ENCODE results near the gene LRP1-AS.

Gene LRP1-AS

DNA sequence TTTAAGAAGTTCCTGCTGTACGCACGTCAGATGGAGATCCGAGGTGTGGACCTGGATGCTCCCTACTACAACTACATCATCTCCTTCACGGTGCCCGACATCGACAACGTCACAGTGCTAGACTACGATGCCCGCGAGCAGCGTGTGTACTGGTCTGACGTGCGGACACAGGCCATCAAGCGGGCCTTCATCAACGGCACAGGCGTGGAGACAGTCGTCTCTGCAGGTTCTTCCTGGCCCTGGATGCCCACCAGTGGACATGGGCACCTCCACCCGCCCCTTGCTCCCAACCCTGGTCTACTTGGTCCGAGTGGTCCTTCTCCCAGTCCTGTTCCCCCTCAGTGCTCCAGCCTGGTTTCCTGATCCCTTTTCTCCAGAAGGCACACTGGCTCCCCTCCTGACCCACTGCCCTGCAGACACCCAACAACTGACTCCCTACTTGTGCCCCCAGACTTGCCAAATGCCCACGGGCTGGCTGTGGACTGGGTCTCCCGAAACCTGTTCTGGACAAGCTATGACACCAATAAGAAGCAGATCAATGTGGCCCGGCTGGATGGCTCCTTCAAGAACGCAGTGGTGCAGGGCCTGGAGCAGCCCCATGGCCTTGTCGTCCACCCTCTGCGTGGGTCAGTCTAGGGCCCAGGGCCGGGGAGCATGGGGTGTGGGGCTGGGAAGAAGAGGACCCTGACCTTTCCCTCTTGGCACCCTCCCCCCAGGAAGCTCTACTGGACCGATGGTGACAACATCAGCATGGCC lies 32.1 kb upstream of the LRP1-AS start:
- no peak for DNase-seq

DNA sequence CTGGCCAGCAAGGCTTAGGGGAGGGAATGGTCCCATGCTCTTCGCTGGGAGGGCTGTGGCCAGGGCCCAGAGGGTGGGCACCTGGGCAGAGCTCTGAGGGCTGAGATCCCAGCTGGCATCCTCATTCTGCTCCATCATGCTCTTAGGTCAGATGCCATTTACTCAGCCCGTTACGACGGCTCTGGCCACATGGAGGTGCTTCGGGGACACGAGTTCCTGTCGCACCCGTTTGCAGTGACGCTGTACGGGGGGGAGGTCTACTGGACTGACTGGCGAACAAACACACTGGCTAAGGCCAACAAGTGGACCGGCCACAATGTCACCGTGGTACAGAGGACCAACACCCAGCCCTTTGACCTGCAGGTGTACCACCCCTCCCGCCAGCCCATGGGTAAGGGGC lies 30.8 kb upstream of the LRP1-AS start:
- no peak for DNase-seq

DNA sequence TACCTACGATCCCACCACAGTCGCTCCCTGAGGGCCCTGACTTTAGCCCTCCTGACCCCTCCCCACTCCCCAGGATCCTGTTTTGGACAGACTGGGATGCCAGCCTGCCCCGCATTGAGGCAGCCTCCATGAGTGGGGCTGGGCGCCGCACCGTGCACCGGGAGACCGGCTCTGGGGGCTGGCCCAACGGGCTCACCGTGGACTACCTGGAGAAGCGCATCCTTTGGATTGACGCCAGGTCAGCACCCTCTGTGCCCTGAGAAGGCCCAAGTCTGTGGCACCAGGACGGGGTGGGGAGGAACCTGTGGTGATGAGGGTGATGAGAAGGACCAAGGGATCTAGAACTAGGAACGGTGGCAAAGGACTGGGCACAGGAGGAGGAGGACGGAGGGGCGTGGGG lies 29.9 kb upstream of the LRP1-AS start:
- no peak for DNase-seq

DNA sequence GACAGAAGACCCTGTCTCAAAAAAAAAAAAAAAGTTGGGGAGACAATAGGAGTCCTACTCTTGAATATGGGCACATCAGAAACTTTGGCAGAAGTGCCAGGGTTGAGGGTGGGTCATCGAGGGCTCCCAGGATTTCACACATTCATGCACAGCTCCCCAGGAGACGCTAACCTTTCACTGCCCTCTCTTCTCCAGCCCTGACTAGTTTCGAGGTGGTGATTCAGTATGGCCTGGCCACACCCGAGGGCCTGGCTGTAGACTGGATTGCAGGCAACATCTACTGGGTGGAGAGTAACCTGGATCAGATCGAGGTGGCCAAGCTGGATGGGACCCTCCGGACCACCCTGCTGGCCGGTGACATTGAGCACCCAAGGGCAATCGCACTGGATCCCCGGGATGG lies 29.4 kb upstream of the LRP1-AS start:
- no peak for DNase-seq

DNA sequence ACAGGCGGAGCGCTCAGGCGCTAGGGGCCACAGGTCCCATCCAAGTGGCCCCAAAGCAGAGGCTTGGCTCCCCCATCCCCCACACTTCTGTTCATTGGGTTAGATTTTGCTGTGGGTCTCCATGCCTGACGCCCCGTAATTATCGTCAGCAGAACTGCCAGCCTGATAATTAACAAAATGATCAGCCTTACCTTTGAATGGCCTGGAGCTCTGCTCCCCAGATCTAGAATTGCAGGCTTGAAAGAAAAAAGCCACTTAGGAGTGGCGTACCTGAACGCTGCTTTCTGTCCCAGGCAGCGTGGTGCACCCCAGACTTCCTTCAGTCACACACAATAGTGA lies 28.7 kb upstream of the LRP1-AS start:
- no peak for DNase-seq

DNA sequence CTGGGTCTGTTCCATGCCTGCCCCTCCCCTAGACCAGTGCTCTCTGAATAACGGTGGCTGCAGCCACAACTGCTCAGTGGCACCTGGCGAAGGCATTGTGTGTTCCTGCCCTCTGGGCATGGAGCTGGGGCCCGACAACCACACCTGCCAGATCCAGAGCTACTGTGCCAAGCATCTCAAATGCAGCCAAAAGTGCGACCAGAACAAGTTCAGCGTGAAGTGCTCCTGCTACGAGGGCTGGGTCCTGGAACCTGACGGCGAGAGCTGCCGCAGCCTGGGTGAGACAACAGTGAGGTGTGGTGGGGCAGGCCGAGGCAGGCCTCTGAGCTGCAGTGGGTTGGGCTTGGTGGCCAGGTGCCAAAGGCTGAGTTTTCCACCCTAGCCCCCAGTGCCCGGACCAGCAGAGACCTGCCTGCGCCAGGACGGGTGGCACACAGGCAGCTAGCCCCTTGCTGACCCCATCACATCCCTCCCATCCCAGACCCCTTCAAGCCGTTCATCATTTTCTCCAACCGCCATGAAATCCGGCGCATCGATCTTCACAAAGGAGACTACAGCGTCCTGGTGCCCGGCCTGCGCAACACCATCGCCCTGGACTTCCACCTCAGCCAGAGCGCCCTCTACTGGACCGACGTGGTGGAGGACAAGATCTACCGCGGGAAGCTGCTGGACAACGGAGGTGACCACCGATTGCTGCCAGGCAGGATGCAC lies 28.2 kb upstream of the LRP1-AS start:
- no peak for DNase-seq

DNA sequence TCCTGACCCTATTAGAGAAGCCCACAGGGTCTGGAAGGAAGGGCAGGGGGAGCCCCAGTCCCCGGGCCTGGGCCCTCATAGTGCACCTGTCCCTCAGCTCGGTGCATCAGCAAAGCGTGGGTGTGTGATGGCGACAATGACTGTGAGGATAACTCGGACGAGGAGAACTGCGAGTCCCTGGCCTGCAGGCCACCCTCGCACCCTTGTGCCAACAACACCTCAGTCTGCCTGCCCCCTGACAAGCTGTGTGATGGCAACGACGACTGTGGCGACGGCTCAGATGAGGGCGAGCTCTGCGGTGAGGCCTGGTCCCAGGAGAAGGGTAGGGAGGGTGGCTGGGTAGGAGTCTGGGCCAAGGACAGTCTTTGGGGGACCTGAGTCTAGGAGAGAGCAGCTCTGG lies 26.3 kb upstream of the LRP1-AS start:
- DNase-seq: no peak

DNA sequence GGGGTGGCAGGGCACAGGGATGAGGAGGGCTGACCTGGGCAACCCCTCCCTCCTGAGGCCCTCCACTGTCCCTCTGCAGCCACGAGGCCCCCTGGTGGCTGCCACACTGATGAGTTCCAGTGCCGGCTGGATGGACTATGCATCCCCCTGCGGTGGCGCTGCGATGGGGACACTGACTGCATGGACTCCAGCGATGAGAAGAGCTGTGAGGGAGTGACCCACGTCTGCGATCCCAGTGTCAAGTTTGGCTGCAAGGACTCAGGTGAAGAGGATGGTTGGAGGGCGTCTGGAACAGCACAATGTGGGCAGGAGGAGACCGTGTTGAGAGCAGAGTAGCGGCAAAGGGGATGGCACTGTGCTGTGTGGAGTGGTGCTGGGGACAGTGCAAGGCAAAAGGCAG lies 25.7 kb upstream of the LRP1-AS start:
- no peak for DNase-seq

DNA sequence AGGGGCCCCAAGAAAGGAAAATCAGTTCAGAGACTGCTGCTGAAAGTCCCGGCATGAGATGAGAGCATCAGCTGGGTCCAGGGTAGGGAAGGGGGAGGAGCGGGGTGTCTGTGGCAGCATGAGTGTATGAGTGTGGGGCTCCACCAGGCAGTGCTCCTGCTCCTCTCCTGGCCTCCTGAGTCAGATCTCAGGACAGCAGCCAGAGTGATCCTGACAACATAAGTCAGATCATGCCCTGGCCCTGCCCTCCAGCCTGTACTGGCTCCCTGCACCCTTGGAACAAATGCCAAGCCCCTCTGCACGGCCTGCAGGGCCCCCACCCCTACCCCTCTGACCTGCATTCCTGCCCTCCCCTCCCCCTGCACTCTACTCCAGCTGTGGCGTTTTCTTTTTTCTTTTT lies 24.2 kb upstream of the LRP1-AS start:
- DNase-seq: no peak

DNA sequence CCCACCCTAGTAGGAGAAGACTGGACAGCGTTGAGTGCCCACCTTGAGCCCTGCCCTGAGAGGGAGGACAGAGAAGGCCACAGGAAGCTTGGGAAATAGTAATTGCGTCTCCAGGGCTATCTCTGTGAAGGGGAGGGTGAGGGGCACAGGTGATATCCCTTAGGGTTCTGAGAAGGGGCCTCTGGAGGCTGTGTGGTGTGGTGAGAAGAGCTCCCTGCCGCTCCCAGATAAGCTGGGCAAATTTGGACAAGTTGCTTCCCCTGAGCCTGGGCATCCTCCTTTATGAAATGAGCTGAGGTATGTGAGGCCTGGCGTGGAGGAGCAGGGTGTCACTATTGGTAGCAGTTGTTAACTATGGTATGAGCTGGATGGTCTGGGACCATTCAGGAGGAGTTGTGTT lies 23.5 kb upstream of the LRP1-AS start:
- DNase-seq: no peak

DNA sequence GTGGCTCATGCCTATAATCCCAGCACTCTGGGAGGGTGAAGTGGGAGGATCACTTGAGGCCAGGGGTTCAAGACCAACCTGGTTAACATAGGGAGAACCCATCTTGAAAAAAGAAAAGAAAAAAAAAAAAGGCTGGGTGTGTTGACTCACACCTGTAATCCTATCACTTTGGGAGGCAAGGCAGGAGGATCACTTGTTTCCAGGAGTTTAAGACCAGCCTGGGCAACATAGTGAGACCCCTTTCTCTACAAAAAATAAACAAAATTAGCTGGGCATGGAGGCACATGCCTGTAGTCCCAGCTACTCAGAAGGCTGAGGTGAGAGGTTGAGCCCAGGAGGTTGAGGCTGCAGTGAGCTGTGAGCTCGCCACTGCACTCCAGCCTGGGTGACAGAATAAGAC lies 23.0 kb upstream of the LRP1-AS start:
- DNase-seq: no peak

DNA sequence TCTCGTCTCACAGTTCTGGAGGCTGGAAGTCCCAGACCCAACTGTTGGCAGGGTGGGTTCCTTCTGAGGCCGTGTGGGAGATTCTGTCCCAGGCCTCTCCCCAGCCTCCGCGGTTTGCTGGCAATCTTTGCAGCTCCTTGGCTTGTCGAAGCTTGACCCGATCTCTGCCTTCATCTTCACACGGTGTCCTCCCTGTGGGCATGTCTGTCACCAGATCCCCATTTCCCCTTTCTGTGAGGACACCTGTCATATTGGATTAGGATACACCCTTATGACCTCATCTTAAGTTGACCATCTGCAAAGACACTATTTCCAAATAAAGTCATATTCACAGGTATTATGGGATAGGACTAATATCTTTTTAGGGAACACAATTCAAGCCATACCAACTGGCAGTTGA lies 22.6 kb upstream of the LRP1-AS start:
- no peak for DNase-seq

DNA sequence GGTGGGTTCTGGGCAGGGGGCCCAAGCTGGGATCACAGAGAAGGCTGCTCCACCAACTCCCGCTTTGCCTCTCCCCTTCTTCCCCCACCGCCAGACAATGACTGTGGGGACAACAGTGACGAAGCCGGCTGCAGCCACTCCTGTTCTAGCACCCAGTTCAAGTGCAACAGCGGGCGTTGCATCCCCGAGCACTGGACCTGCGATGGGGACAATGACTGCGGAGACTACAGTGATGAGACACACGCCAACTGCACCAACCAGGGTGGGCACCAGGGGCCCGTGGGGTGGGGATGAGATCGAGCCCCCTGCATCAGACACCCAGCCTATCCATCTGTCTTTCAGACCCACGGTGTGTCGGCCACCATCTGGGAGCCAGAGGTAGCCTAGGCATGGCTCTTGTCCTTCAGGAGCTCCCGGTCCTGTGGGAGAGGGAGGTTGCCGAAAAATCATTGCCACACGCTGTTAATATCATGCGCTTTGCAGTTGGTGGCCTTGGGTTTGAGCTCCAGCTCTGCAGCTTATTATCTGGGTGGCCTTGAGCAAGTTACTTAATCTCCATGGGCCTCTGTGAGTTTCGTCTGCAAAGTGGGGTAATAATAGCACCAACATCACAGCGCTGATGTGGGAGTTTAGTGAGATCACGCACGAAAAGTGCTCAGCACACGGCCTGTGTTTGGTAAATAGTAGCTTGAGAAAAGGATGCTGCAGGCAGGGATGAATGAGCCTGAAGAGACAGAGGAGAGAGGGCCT lies 21.8 kb upstream of the LRP1-AS start:
- DNase-seq: no peak

DNA sequence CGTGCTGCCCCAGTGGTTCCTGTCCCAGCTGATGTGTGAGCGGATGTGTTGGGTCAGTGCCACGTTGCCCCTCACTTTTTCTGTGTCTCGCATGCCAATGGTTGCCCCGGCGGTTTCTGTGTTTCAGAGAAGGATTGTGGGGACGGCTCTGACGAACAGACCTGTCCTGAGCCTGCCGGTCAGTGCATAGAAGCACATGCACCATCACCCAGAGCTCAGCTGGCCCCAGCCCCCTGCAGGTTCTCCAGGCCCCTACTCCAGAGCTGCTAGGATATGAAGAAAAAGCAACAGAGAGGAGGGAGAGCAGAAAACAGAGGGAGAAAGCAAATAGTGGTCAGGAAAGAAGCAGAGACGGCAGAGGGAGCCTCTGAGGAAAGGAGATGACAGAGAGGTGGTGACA lies 20.6 kb upstream of the LRP1-AS start:
- DNase-seq: no peak

DNA sequence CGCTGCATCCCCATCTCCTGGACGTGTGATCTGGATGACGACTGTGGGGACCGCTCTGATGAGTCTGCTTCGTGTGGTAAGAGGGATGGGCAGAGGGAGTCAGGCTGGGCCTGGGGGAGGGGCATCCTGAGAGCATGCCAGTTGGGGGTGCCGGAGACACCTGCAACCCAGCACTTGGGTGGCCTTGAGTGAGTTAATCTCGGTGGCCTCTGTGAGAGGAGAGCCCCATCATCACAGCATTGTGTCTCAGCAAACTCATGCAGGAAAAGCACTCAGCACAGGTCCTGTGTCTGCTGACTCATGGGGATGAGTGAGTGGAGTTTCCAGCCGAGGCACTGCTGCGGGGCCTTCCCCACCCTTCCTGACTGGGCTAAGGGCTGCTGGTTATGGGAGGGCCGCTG lies 19.6 kb upstream of the LRP1-AS start:
- peak; percentile 45 for DNase-seq

DNA sequence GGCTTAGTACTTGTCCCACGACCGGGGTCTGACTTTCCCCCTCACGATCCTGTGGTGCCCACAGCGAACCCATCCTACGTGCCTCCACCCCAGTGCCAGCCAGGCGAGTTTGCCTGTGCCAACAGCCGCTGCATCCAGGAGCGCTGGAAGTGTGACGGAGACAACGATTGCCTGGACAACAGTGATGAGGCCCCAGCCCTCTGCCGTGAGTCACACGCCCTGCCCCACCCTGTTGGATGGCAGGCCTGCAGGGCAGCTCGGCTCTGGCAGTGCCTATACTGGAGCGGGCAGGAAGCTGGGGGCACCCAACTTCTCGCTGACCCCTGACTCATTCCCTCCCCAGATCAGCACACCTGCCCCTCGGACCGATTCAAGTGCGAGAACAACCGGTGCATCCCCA lies 18.3 kb upstream of the LRP1-AS start:
- DNase-seq: no peak

DNA sequence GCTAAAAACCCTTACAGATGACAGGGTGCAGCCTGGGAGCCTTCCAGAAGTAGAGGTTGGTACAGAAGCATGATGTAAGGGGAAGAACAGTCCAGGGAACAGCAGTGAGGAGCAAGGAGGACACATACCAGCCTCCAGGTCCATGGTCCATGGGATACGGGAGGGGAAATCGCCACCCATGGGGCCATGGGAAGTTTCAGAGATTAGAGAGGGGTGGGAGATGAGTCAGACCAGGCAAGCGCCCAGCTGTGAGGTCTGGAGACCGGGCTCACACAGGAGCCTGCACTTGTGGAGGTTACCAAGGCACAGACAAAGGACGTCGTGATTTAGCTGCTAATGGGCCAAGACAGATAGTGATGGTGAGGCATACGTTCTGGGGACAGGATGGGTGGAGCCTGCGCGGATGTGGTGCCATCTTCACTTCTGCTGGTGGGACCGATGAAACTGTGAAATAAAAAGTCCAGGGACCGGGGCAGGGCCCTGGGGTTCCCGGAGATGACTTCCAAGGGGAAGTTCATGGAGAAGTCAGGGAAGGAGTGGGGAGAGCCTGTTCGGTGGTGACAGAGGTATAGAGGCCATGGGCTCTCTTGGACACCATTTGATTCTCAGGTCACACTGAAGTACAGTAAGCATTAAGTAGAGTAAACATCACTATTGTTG lies 17.7 kb upstream of the LRP1-AS start:
- no peak for DNase-seq

DNA sequence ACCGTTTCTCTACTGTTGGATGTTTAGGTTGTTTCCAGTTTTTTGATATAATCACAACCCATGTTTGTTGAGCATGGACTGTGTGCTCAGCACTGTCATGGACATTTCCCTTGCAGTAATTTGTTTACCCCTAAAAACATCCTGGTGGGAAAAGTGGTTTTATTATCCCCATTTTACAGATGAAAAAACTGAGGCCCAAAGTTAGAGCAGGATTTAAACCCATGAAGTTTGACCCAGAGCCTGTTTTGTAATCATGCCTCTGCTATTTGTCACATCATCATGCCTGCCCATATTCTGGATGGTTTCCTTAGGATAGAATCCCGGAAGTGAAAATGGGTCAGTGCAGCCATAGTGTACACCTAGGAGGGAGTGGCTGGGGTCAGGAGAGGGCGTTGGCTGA lies 17.0 kb upstream of the LRP1-AS start:
- no peak for DNase-seq

DNA sequence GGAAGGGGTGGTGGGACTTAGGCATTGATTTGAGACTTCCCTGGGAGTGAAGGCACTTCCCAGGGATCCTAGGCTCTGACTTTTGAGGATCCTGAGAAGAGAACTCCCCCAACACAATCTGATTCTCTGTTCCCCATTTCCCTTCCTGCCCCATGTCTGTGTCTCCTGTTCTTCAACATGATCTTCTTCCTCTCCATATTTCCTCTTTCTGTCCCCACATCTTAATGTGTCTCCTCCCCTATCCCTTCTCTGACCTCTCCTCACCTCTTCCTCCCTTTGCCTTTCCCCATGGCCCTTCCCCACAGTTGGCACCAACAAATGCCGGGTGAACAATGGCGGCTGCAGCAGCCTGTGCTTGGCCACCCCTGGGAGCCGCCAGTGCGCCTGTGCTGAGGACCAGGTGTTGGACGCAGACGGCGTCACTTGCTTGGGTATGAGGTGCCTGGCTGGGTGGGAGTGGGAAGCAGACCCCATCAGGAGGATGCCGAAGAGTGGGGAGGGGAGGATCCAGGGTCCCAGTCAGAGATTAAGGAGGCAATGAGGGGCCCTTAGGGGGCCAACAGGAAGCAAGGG lies 15.2 kb upstream of the LRP1-AS start:
- DNase-seq: no peak

DNA sequence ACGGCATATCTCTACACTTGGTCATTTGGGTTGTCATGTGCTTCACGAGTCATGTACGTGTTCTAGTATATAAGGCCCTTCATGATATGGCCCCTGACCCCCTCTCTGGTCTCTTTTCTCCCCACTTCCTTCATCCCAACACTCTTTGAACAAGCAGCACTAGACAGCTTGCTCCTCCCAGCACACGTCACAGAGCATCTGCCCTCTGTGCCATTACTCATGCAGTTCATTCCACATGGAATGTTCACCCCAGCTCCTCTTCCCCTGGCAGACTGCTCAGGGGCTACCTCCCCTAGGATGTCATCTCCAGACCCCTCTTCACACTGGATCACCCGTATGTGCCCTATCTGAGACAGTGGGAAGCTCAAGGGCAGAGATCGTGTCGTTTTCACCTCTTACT lies 14.1 kb upstream of the LRP1-AS start:
- DNase-seq: no peak

DNA sequence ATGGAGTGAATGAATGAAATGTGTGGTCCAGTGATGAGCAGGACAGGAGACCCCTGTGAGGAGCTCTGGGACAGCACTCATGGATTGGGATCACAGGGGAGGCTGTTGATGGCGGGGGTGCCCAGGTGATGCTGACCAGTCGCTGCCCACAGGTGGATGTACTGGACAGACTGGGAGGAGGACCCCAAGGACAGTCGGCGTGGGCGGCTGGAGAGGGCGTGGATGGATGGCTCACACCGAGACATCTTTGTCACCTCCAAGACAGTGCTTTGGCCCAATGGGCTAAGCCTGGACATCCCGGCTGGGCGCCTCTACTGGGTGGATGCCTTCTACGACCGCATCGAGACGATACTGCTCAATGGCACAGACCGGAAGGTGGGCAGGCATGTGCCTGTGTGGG lies 13.3 kb upstream of the LRP1-AS start:
- DNase-seq: no peak

DNA sequence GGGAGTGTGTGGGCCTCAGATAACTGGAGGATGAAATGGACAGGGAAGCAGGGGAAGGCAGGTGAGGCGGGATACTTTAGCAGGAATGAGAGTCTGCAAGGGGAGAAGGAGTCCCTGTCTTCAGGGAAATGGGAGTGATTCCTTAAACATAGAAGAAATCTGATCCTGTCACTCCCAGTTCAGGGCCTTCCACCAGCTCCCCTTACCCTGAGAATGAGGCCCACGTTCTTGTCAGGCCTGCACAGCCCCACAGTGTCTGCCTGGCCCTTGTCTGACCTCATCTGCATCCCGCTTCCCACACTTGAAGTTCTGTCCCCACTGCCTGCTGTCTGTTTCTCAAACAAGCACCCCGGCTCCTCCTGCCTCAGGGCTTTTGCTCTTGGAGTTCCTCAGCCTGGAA lies 12.6 kb upstream of the LRP1-AS start:
- DNase-seq: no peak

DNA sequence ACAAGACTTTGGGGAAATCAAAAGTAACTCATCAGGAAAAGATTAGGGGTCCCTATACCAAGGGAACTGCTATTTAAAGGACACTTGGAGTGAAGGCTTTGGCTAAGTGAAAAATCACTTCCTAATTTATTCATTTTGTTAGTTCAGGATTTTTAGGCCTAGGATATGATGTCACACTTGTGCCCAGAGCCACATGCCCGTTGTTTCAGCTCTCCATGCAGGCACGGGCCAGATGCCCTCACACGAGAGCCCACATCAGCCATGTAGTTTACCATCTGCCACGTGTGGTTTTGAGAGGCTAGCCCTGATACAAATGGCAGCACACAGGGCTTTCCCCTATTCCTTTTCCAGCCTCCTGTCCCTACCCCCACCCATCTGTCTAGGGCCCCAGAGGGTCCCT lies 11.9 kb upstream of the LRP1-AS start:
- DNase-seq: no peak

Data from kidney glomerular epithelial cell (primary cell).